HG03196 (cell line): ENCODE results near the gene OR52B2.

Experiments used
- ATAC-seq: cut with Tn5 transposase; IDR thresholded peaks from one replicate; pipeline ENCODE4 v1.9.1; 2021; ENCODE audit not compliant: unreplicated experiment

The OR52B2 gene

DNA sequence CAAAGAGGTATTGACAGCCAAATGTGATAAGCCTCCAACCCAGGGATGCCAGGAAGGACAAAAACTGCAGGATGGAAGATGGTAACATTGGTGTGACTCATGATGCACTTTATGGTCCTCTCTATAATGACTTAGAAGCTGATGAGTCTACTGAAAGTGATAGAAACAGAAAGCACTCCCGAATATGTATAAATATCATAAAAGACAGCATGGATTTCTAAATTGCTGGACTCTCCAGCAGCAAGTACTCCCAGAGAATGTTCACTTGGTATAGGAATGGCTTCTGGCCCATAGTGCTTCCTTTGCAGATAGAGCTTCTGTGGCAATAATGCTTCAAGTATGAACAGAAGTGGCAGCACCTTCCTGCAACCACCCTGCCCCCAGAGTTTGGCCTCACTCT lies at the start of gene OR52B2:
Gene OR52B2 (minus strand): TSS at position 101 of the 400 bp plus-strand sequence. CDS start 0 bp downstream, at position 101.
- no peak for ATAC-seq

DNA sequence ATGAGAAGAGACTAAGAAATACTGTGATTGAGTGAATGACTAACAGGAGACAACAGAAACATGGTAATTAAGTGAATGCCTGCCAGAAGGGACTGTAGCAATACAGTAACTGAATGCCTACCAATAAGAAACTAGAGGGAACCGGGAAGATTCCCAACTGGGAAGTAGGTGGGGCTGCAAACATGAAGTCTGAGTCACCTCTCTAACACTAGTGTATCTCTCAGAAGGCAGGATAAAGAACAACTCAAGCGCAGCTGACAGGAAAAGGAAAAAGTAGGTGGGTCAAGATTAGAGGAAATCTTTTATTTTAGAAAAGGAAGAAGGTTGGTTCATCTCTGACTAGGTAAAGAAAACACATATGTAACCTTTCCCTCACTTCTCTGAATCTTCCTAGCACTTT lies 49.2 kb upstream of the OR52B2 start:
- ATAC-seq = no peak

DNA sequence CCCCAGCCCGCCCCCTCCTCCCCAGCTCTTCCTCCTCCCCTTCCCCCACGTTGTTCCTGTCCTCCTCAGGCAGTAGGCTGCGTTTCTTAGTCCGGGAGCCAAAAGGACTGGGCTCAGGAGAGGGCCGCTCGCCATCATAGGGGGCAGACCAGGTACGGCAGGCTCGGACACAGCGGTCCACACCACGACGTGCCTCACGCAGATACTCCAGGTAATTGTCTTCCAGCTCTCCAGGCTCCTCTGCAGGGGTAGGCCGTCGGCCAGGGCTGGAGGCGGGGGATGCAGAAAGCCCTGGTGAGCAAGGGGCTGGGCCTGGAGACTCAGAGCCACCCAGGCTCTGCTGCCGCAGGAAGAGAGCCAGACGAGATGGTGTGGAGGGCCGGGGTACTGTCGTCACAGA lies 47.6 kb upstream of the OR52B2 start:
- ATAC-seq = no peak

DNA sequence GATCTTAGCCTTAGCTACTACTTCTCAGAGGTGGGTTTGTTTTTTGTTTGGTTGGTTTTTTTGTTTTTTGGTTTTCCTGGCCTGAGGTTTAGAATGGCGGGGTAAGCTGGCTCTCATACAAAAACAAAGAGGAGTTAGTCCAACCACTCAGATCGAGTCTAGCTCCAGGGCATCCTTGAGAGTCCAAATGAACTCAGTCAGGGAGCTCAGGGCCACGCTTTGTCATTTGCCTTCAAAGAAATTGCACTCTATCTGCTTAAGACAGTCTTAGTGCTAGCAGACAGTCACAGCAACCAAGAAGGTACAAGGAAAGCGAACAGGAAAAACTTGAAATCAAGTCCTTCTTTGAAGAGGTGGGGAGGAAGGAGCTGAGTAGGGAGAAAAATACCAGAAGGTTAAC lies 46.4 kb upstream of the OR52B2 start:
- no peak for ATAC-seq

DNA sequence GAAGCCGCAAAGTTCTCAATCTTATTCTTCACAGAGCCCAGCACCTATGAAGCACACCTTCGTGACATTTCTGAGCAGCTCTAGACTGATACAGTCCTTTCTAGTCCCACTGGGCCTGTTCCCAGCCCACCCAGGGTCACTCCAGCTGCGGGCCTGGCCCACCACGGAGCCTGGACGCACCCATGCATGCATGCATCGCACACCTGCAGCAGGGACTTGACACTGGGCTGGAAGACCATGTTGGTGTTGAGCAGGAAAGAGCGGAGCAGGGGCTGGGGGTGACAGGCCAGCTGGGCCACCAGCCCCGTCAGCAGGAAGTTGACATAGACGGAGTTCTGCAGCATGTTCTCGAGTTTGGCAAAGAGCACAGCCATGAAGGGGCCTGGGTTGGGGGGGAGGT lies 44.4 kb upstream of the OR52B2 start:
- ATAC-seq = no peak

DNA sequence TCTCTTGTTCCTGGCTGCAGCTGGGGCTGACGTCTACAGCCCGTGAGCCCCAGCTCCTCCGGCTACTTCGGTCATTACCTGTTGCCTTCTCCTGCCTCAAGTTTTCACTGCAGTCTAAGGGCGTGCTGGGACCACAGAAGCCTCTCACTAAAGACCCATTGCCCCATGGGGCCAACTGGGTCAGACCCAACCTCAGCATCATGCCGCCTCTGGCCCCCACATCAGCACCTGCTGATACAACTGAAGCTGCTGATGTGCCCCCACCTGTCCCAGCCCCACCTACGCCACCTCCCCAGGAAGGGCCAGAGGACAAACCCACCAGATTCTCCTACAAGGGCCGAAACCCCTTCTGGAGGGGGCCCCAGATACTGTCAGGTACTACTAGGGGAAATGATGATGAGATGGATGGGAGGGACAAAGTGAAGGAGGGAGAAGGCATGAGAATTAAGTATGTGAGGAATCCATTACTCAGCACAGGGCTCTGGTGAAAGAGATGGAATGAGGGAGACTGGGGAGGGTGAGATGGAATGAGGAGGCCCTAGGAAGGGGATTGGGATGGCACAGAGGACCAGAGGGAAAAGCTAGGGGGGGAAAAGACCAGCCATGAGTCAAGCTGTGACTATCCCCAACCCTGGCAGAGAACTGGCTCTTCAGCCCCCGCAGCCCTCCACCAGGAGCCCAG lies 40.3 kb upstream of the OR52B2 start:
- ATAC-seq = no peak

DNA sequence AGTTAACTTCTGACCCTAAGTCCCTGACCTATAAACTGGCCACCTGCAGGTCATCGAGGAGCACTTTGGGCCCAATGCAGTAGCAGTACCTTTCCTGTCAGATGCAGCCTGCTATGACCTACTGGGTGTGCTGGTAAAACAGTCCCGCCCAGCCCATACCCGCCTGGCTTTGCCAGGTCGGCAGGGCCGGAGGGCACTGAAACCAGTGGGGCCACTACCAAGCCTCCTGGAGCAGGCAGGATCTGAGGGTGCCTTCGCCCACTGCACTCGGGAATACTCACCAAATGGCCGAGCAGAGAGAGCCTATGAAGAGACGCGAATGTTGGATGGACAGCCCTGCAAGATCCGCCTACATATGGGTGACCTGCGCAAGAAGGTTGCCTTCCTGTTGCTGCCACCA lies 39.7 kb upstream of the OR52B2 start:
- no peak for ATAC-seq

DNA sequence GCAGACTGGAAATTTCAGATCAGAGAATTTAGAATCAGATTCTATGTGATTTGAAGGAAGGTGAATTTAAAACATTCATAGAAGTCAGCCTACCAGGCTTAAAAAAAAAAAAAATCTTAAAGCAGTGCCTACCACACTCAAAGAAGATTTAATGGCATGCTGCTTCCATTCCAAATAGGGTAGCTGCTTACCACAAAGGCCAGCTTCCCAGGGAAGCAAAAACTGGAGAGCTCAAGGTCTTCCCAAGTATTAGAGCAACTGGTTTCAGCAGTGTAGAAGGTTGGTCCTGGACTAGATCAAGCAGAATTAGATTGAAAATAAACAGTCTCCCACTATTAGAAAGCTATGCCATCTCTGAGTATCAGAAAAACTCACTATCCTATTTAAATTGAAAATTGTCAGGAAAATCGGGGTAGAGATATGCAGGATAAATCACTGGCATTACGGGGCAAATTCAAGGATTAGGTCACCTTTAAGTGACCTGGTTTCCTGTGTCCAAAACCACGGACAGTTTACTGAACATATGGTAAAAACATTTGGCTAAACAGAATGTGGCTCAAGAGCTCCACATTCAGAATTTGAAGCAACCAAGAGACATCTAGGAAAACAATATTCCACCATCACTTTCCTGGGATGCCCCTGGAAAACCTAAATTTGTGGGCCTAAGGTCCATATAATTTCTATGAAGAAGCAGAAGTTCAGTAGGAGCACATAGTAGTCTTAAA lies 36.5 kb upstream of the OR52B2 start:
- no peak for ATAC-seq

DNA sequence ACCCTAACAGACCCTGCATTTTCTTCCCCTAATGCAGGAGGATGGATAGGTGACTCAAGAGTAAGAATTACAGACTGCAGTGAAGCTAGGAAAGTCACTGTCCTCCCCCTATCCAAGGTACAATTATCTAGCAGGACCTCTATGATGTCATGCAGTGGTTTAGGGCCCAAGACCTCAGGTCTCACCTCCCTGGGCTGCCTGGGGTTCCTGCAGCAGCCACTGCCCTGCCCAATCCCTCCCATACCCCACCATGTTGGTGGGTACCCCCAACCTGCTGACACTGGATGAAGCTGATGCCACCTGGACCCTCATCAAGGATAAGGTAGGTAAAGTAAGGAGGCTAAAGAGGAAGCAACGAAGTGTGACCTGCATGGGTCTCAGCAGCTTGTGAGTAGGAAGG lies 35.2 kb upstream of the OR52B2 start, which contains the start of gene C11orf42:
Gene C11orf42 (plus strand): TSS at position 192 of the 400 bp plus-strand sequence. CDS start 59 bp downstream, at position 251.
- ATAC-seq = no peak

DNA sequence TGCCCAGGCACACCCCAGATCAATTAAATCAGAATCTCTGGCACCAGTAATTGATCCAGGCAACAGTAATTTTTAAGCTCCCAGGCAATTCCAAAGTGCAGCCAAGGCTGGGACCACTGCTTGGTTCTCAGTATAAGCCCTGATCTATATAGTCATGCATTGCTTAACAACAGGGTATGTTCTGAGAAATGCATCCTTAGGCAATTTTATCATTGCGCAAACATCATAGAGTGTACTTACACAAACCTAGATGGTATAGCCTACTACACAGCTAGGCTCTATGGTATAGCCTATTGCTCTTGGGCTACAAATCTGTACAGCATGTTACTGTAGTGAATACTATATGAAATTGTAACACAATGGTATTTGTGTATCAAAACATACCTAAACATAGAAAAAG lies 34.6 kb upstream of the OR52B2 start:
- no peak for ATAC-seq

DNA sequence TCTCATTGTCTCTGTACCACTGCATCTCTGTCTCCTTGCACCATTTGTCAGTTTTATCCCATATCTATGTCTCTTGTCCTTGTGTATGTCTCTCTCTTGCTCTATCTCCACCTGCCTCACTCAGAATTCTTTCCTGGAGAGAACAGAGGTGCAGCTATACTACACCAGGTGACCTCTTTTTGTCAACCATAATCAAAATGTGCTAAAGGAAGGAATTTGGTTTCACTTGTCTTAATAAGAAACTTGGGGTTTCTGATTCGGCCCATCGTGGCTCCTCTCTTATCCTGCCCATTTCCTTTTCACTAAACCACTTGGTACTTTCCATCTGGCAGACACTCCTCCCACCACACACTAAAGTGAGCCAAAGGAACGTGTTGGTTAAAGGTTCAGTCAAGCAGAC lies 33.2 kb upstream of the OR52B2 start:
- ATAC-seq = peak; percentile 75

DNA sequence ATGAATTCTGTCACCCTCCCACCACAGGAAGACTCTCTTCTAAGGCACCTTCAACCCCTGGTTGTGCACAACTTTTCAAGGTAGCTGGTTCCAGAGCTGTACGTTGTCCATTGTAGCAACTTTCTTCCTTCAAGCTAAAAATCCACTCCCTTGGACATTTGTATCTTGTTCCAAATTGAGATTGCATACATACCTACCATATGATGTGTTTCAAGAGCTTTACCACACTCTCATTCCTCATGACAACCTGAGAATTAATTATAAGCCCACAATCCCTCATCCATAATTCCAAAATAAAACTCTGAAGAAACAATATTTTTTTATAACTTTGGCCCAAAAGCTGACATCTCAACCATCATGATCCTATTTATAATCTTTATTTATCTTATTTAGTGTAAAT lies 31.9 kb upstream of the OR52B2 start:
- ATAC-seq = no peak

DNA sequence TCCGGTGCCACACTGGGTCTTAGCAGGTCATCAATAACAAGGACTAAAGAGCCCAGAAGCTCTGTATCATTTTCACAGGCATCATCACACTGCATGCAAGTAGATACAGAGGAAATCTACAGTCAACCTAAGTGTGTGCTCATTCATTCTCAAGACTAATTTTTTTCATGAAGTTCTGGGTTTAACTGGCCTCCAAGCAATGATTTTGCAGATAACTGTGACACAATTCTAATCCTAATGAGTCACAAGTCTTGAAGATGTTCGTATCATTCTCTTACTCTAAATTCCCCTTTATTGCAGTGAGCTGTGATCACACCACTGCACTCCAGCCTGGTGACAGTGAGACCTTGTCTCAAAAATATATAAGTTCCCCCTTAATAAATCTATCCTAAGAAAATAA lies 31.4 kb upstream of the OR52B2 start:
- no peak for ATAC-seq

DNA sequence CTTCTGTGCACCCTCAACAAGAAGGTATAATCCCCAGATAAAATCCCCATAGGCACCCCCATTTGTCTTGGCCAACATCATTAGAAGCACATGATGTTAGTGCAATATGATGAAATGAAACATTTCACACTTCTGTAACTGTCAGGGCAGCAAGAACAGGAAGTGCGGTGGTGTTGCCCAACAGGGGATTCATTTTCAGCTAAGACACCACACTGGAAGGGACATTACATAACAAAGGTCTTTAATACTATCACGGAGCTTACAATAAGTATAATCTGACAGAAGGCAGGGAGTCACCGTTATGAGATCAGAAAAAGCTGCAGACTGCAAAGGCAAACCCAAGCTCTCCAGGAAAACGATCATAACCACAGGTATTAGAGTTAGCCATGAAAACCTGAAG lies 30.8 kb upstream of the OR52B2 start:
- ATAC-seq = no peak

DNA sequence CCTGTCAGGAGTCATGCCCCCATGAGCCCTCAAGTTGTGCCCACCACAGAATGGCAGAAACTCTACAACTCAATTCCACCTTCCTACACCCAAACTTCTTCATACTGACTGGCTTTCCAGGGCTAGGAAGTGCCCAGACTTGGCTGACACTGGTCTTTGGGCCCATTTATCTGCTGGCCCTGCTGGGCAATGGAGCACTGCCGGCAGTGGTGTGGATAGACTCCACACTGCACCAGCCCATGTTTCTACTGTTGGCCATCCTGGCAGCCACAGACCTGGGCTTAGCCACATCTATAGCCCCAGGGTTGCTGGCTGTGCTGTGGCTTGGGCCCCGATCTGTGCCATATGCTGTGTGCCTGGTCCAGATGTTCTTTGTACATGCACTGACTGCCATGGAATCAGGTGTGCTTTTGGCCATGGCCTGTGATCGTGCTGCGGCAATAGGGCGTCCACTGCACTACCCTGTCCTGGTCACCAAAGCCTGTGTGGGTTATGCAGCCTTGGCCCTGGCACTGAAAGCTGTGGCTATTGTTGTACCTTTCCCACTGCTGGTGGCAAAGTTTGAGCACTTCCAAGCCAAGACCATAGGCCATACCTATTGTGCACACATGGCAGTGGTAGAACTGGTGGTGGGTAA lies 29.2 kb upstream of the OR52B2 start, which contains the start of gene OR52W1:
Gene OR52W1 (plus strand): TSS at position 51 of the 637 bp plus-strand sequence. CDS start 0 bp downstream, at position 51.
- ATAC-seq = no peak

DNA sequence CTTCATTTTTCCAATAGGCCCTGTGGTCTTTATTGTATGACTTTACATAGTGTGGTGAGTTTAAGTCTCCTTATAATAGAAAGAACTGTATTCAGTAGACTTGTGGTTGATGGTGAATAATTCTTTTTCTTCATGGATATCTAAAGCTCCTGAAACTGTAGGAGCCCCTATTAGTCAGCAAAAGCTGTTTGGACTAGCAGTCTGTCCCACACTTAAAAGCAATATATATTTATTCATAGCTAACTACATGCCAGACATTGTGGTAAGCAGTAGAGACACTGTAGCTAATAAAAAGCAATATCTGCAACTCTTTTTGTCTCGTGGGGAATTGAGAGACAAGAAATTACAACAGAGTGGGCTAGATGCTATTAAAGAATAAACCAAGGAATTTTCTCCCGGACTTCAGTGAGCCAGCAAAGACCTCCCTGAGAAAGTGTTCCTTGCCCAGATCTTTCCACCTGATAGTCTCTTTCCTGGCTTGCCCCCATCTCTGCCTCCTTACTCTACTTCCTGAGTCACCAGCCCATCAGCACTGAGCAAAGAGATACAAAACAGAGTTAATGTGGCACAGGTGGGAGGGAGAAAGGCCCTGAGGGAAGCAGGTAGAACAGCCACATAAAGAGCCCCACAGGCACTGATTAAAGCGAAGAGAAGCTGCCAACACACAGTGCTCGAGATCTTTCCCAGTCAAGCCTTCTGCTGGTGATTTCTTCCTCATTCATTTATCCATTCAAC lies 27.5 kb upstream of the OR52B2 start:
- no peak for ATAC-seq

DNA sequence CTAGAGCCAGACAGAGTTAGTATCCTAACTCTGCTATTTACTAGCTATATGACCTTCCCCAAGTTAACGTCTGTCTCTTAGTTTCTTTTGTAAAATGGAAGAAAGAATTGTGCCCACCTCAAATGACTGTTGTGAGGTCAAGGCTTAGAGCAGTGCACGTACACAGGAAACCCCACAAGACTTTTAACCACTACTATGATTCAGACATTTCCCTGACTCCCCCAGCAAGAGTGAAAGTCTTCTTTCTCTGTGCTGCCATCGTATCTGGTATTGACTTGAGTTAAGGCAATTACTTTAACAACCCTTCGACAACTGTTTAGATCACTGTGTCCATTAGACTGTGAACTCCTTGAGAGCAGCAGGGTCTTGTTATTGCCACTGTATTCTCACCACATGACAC lies 26.3 kb upstream of the OR52B2 start:
- ATAC-seq = no peak

DNA sequence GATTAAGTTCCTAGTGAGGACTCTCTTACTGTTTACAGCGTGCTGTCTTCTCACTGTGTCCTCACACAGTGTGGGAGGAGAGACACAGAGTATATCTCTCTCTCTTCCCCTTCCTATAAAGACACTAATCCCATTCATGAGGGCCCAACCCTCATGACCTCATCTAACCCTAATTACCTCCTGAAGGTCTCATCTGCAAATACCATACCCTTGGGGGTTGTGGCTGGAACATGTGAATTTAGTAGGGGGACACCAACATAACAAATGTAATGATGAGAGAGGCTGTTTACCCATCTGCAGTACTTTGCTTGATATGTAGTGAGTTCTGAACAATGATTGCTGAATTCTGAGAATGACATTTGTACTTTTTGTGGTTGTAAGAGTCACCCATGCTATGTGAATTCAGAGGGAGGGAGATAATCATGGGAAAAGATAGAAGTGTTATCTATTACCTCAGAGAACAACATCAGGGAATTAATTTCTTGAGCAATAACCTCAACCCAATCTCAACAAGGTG lies 24.0 kb upstream of the OR52B2 start:
- ATAC-seq = no peak

DNA sequence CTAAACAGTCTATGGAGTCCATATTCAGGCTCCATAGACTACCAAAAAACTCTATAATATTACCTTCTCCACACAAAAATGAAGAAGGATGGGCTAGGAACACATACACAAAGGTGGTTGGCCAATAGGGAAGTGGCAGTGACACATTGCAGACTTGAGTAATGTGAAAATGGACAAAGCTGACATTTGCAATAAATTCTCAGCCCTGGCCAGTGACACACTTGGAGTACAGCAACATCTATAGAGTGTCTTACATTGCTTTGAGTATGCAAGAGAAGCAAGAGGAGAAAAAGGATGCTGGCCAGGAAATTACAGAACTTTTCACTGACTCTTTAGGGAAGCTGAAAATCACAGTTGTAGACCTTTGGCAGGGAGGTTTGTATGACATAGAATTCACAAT lies 21.6 kb upstream of the OR52B2 start:
- ATAC-seq = no peak

DNA sequence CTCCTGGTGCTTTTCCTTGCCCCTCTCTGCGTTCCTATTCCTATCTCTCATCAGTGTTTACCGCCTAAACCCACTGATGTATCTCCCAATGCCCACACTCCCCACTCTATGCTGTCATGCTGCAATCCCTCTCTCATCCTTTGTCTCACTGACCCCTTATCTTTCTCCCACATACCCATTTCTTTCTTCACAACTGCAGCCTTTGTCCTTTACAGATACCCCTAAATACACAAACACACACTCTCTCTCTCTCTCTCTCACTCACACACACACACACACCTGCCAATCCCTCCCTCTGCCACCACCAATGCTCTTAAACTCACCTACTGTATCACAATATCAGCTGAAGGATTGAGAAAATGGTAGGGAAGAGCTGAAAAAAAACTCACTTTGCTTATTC lies 5.3 kb upstream of the OR52B2 start:
- no peak for ATAC-seq
